Activated B cell treated with CpG ODN at 0.5 μM for 24 hours (primary cell): Measurements from ENCODE around the gene PAGE2B. TPM values are rescaled to one million over a fixed set of nuclear protein-coding genes. Genes with fewer than 3 reads are reported as not detected.
"Not testable (repeated sequence)": the region's sequence is repeated elsewhere in the genome, so short reads cannot be mapped to it uniquely, and the experiment has no call there.

Experiments used
- ATAC-seq: fragments of 200-7000 bp; cut with Tn5 transposase; one replicate; pipeline ENCODE4 v1.10.0; 2021; ENCODE audit warnings: low read depth, mild to moderate bottlenecking, moderate library complexity
- CTCF ChIA-PET: fragments of 350-600 bp; sonication (Branson Sonifier 250); formaldehyde crosslinking; loops from one replicate; lab custom pipeline; 2021; ENCODE audit warnings: antibody characterized with exemption; lab: Charles Lee
- POLR2A ChIA-PET: fragments of 350-600 bp; sonication (Branson Sonifier 250); formaldehyde crosslinking; loops from one replicate; lab custom pipeline; 2021; ENCODE audit warnings: antibody characterized with exemption; lab: Charles Lee
- DNase-seq: peaks from one replicate; pipeline ENCODE4 v3.0.0; 2022
- H3K27ac Mint-ChIP-seq: one replicate; pipeline ENCODE4 v1.8.0; 2020; ENCODE audit warnings: mixed read lengths
- H3K27me3 Mint-ChIP-seq: one replicate; pipeline ENCODE4 v1.8.0; 2021; ENCODE audit warnings: mixed read lengths
- H3K36me3 Mint-ChIP-seq: one replicate; pipeline ENCODE4 v1.8.0; 2021; ENCODE audit warnings: low read depth, mixed read lengths
- H3K4me1 Mint-ChIP-seq: one replicate; pipeline ENCODE4 v1.8.0; 2021; ENCODE audit warnings: mixed read lengths
- H3K4me3 Mint-ChIP-seq: one replicate; pipeline ENCODE4 v1.8.0; 2020; ENCODE audit warnings: mild to moderate bottlenecking, mixed read lengths
- H3K9me3 Mint-ChIP-seq: one replicate; pipeline ENCODE4 v1.8.0; 2020; ENCODE audit warnings: mixed read lengths
- intact Hi-C: fragments of 100-400 bp; cut with micrococcal nuclease; formaldehyde crosslinking; loops from one replicate; pipeline ENCODE4 v1.15.1; 2024
- total RNA-seq: library from RNA; stranded (reverse); gene quantifications from 2 replicates; pipeline ENCODE4 v1.2.3, GENCODE V29; 2022
- TF ChIP-seq, protein P1 (sequence below): fragments of 200-600 bp; IDR thresholded peaks from one replicate; pipeline ENCODE4 v1.8.0; 2022; ENCODE audit warnings: antibody characterized with exemption, mild to moderate bottlenecking

PAGE2B gene
- total RNA-seq, 1 donor from 2014 or later: not detected

DNA sequence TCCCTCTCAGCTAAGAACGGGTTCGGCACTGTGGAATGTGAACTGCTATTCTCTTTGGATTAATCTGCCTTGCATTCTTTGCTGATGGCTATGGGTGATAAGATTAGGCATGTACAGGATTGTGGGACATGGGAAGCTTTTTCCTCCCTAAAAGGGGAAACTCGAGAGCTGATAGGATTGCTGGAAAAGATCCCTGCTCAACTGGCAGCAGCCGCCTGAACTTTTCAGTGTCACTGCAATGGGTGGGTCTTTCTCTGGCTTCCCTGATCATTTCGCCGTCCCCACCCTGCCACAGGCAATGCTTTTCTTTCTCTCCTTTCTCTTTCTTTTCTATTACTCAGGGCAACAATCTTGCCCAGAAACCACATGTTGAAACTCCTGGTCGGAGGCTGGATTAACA is 34.5 kb downstream of the PAGE2B start:
- CTCF ChIA-PET: no interaction called here
- H3K9me3 Mint-ChIP-seq: peaks cover 2% of the 10 kb centered on the region

DNA sequence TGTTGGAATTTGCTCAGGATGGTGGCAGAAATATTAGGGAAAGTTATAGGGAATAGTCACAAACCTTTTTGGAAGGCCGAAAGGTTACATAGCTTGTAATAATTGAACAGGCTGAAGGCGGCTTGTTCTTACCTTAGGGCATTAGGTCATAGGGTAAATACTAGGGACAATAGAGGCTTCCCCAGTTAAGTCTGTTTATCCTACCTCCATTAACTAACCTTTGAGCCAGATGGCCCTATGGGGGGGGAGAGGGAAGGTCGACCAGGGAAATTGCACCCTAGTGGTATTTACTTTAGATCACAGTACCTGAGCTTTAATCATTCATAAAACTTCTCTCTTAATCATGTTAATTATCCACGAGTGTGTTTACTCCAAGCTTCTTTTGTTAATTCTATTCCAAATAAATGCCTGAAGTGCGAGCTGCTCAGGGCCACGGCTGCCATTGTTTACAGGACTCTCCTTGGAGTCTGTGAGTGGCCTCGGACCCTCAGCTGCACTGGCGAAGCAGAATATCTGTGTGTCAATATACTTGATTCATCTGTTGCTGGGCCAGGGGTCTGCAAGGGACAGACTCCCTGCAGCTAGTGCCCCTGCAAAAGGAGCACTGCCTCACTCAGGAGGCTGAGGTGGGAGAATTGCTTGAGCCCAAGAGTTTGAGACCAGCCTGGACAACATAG is 36.9 kb downstream of the PAGE2B start:
- CTCF ChIA-PET: no interaction called here
- no peak for DNase-seq
- intact Hi-C loops: no loop called here
- H3K27me3 Mint-ChIP-seq: no peaks in the 10 kb centered on the region
- H3K4me1 Mint-ChIP-seq: no peaks in the 10 kb centered on the region
- H3K9me3 Mint-ChIP-seq: no peaks in the 10 kb centered on the region
- no peak overlapping the region for H3K27ac Mint-ChIP-seq
- POLR2A ChIA-PET: no interaction called here
- no peaks in the 10 kb centered on the region for H3K36me3 Mint-ChIP-seq
- ATAC-seq: no peak
- H3K4me3 Mint-ChIP-seq: no peak overlapping the region
- TF ChIP-seq, protein P1, sequence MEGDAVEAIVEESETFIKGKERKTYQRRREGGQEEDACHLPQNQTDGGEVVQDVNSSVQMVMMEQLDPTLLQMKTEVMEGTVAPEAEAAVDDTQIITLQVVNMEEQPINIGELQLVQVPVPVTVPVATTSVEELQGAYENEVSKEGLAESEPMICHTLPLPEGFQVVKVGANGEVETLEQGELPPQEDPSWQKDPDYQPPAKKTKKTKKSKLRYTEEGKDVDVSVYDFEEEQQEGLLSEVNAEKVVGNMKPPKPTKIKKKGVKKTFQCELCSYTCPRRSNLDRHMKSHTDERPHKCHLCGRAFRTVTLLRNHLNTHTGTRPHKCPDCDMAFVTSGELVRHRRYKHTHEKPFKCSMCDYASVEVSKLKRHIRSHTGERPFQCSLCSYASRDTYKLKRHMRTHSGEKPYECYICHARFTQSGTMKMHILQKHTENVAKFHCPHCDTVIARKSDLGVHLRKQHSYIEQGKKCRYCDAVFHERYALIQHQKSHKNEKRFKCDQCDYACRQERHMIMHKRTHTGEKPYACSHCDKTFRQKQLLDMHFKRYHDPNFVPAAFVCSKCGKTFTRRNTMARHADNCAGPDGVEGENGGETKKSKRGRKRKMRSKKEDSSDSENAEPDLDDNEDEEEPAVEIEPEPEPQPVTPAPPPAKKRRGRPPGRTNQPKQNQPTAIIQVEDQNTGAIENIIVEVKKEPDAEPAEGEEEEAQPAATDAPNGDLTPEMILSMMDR: no peak

More for the DNA sequence above, 34.5 kb downstream of the PAGE2B start:
- no peak overlapping the region for H3K4me3 Mint-ChIP-seq
- no peaks in the 10 kb centered on the region for H3K36me3 Mint-ChIP-seq
- intact Hi-C loops: no loop called here
- H3K27ac Mint-ChIP-seq: no peak overlapping the region
- no peaks in the 10 kb centered on the region for H3K4me1 Mint-ChIP-seq
- POLR2A ChIA-PET: no interaction called here
- TF ChIP-seq, protein P1: no peak
- H3K27me3 Mint-ChIP-seq: no peaks in the 10 kb centered on the region
- DNase-seq: no peak
- no peak for ATAC-seq

DNA sequence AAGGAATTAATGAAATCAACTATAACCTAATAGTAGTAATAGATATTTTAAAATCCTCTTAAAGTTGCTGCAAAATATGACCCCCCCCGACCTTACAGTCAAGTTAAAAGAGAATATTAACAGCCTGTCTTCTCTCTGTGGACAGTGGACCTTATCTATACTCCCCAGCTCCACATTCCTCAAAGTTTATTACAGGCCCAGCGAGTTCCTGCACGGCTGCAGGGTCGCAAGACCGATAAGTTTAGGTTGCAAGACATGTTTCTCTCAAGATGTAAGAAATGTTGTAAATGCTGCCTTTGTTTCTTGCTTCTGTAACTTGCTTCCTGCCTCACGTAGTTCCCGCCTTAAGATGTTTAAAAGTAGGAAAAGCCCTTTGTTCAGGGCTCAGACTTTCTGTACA is 41.8 kb downstream of the PAGE2B start:
- ATAC-seq, CTCF ChIA-PET, H3K4me1 Mint-ChIP-seq, H3K36me3 Mint-ChIP-seq, H3K9me3 Mint-ChIP-seq, POLR2A ChIA-PET, DNase-seq, H3K4me3 Mint-ChIP-seq, intact Hi-C loops, H3K27me3 Mint-ChIP-seq, H3K27ac Mint-ChIP-seq: not testable (repeated sequence)

DNA sequence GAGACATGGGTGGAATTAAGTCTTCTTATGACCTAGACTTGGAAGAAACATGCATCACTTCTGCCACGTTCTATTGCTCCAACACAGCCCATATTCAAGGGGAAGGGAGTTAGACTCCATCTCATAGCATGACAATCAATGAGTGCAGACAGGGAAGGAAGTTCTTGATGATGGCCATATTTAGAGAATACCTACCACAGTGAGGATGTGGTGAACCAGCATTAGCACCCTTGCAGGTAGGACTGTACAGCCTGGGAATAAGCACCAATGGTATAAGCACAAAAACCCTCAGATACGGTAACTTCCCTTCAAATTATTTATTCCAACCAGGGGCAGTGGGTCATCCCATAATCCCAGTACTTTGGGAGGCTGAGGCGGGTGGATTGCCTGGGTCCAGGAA is 43.7 kb downstream of the PAGE2B start:
- DNase-seq (no peak), ATAC-seq (no peak)
- intact Hi-C loops: no loop called here
- POLR2A ChIA-PET: no interaction called here
- TF ChIP-seq, protein P1: no peak
- Mint-ChIP-seq H3K27me3 (peaks cover 1% of the 10 kb centered on the region), H3K4me1 (no peaks in the 10 kb centered on the region), H3K9me3 (no peaks in the 10 kb centered on the region), H3K27ac (no peak overlapping the region), H3K36me3 (no peaks in the 10 kb centered on the region), H3K4me3 (no peak overlapping the region)
- CTCF ChIA-PET: no interaction called here

DNA sequence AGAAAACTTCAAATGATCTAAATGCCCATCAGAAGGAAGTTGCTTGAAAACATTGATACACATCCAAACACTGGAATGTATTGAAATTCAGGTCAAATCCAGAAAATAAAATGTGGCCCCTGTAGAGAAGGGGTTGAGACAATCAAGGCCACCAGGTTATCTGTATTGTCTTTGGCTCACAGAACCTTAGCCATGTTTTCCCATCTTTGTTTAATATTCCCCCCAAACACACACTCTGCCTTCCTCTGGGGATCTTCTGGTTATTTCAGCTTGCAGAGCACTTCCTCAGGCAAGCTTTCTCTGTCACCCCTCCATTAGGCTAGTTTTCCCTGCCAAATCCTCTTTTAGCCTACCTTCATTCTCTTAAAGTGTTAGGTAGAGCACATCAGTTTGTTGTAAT is 44.4 kb downstream of the PAGE2B start:
- Mint-ChIP-seq H3K27ac (no peak overlapping the region), H3K27me3 (peaks cover 3% of the 10 kb centered on the region), H3K9me3 (no peaks in the 10 kb centered on the region), H3K4me1 (no peaks in the 10 kb centered on the region), H3K36me3 (no peaks in the 10 kb centered on the region), H3K4me3 (no peak overlapping the region)
- ATAC-seq: no peak
- TF ChIP-seq, protein P1: no peak
- ChIA-PET CTCF (no interaction called here), POLR2A (no interaction called here)
- no peak for DNase-seq
- intact Hi-C loops: no loop called here

DNA sequence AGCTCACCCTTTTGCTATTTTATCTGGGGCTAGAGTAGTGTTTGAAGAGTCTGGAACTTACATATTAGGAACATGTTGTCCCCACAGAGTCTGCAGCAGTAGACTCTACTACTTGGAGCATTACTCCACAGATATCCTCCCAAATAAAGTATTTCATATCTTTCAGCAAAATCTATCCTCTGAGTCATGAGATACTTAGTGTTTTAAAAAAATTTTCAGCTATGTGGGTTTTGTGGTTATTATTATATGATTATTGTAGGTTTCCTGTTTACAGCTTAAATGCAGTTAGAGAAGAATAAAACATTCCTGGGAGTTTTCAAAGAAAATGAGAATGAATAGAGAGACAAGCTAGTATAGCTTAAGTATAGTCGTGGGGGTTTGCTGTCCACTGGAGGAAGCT is 44.9 kb downstream of the PAGE2B start:
- ChIA-PET POLR2A (no interaction called here), CTCF (no interaction called here)
- H3K4me3 Mint-ChIP-seq: no peak overlapping the region
- no peak for ATAC-seq
- no peak overlapping the region for H3K27ac Mint-ChIP-seq
- intact Hi-C loops: no loop called here
- TF ChIP-seq, protein P1: no peak
- H3K9me3 Mint-ChIP-seq: no peaks in the 10 kb centered on the region
- H3K4me1 Mint-ChIP-seq: no peaks in the 10 kb centered on the region
- H3K36me3 Mint-ChIP-seq: no peaks in the 10 kb centered on the region
- H3K27me3 Mint-ChIP-seq: peaks cover 3% of the 10 kb centered on the region
- no peak for DNase-seq
